HG02852 (cell line): ENCODE measurements around the gene CKS2.

ENCODE experiments used
- ATAC-seq: cut with Tn5 transposase; IDR thresholded peaks from one replicate; pipeline ENCODE4 v1.9.1; 2021; ENCODE audit warnings: mild to moderate bottlenecking, moderate library complexity; ENCODE audit not compliant: unreplicated experiment

Gene CKS2

GRCh38 chr9:89346696-89347095 lies 35.7 kb downstream of the CKS2 start:
- no peak for ATAC-seq

GRCh38 chr9:89347651-89348050 lies 36.7 kb downstream of the CKS2 start:
- no peak for ATAC-seq

DNA sequence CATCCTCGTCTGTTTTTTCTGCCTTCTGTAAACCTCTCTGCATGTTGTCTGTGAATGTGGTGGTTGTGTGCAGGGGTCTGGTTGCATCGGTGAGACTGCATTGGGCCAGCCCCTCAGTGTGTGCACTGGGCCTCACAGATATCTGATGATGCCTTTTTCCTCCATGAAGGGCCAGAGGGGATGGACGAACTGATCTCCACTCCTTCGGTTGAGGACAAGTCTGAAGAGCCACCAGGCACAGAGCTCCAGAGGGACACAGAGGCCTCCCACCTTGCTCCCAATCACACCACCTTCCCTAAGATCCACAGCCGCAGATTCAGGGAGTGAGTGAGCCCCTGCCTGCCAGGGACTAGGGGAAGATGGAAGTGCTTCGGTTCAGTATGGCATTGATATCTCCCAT lies 38.6 kb downstream of the CKS2 start:
- no peak for ATAC-seq

- ATAC-seq = no peak
These were observed 40.1 kb downstream of the CKS2 start for GRCh38 chr9:89350988-89351557.

DNA sequence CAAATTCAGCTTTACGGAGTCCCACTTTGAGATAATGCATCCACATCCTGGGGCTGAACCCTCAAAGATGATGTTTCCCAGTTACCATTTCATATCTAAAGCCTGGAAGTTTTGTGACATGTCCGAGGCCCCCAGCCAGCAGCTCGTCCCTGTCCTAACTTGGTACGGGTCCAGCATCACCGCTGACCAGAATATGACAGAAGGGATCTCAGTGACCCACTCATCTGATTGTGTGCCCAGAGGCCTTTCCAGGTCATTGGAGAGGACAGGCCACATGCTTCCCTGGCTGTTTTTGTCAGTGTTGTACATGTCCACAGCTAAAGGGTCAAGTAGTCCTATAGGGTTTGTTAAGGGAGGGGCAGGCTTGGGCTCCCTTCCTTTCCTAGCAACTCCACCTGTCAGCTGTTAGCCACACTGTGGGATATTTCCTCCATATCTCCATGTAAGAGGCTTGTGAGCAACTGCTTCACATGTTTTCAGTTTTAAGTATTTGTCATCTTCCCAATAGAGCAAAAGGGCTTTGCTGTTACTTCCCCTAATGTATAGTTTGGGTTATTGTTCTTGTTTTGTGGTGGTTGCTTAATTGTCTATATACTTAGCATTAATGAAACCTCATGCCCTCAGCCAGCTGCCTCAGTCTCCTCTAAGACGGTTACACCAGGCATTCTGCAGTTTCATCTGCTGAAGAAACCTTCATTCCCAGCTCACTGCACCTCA lies 40.7 kb downstream of the CKS2 start:
- ATAC-seq = no peak

- no peak for ATAC-seq
These were observed 41.5 kb downstream of the CKS2 start for GRCh38 chr9:89352451-89352850.

GRCh38 chr9:89352874-89353649 lies 42.1 kb downstream of the CKS2 start:
- no peak for ATAC-seq

DNA sequence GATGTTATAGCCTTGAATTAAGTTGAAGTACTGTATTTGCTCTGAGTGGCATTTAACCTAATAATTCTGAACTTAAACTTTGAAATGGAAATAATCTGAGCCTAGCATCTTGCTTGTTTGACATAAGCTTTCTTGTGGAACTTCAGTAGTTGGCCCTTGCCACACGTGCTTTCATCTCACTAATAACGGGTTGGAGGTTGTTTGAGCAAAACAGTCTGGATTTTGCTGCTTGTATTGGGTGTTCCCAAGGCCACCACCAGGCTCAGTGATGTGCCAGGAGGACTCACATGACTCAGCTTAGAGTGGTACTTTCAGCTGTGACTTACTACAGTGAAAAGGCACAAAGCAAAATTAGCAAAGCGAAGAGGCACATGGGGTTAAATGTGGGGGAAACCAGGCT lies 43.0 kb downstream of the CKS2 start:
- no peak for ATAC-seq

- ATAC-seq = no peak
These were observed 43.5 kb downstream of the CKS2 start for GRCh38 chr9:89354471-89354870.

- no peak for ATAC-seq
These were observed 45.8 kb downstream of the CKS2 start for GRCh38 chr9:89356782-89357181.

GRCh38 chr9:89357331-89358197 lies 46.6 kb downstream of the CKS2 start:
- no peak for ATAC-seq

GRCh38 chr9:89358376-89358916 lies 47.5 kb downstream of the CKS2 start:
- no peak for ATAC-seq

DNA sequence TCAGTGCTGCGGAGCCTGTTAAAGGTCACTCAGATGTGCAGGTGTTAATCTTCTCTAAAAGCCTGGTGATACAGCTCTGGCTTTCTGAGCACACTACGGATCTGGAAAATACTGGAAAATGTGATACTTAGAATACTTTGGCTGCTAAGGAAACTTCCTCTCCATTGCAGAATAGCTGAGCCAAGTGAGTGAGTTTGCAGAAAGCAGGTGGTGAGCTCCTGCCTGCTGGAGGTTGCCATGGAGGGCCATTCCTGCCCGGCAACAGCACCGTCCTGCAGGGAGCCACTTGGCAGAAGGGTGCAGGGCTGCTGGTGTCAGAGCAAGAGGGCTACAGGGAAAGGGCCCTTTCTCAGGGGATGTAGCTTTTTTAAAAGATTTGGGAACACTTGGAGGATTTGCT lies 48.0 kb downstream of the CKS2 start:
- ATAC-seq = no peak

- ATAC-seq = no peak
These were observed 48.8 kb downstream of the CKS2 start for GRCh38 chr9:89359751-89360261.

DNA sequence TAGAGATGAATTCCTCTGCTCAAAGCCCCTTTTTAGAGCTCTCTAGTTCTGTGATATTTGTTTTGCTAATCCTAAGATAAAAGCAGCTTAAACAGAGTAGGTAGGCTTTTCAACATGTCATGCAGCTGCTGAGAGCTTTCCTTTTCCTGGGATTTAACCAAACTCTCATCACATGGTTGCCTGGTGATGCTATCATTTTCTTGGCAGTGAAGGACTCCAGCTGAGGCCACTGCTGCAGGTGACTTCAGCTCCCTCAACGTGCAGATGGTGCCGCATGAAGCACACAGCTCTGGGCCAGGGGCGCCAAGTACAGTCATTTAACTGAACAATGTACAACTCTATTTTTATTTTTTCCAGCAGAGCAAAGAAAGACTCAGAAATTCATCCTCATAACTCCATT lies 49.5 kb downstream of the CKS2 start:
- ATAC-seq = no peak

DNA sequence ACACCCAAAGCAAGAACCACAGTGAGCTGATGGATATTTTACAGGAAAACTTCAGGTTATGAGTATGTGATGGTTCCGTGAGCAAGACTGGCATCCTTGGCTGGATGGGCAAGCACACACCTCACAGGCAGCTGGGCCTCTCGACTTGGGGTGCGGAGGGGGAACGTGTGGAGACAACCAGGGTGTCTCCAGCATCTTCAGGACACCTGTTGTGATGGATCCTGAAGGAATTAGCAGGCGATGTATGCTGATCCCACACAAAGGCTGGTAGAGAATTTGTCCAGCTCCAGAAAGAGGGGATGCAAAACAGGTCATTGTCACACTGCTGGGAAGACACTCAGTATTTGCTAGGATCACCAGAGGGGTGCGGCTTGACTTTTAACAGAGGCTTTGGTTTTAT lies 50.0 kb downstream of the CKS2 start:
- no peak for ATAC-seq

- no peak for ATAC-seq
These were observed 51.0 kb downstream of the CKS2 start for GRCh38 chr9:89361816-89362646.

GRCh38 chr9:89362647-89363310 lies 51.8 kb downstream of the CKS2 start:
- no peak for ATAC-seq

GRCh38 chr9:89363311-89363670 lies 52.3 kb downstream of the CKS2 start:
- no peak for ATAC-seq
